SK-N-SH treated with all-trans-retinoic acid at 6 μM for 48 hours (cell line): Measurements from ENCODE around the gene HOXD8.

Experiments used
- ATAC-seq: fragments of 200-7000 bp; cut with Tn5 transposase; 3 replicates; pipeline ENCODE4 v1.9.1; 2020; ENCODE audit warnings: mild to moderate bottlenecking, moderate library complexity
- ARNTL ChIP-seq: fragments of 450-650 bp; formaldehyde crosslinking; IDR thresholded peaks from 2 replicates; pipeline ENCODE4 v1.5.0; 2020; ENCODE audit warnings: low read depth, mild to moderate bottlenecking, moderate library complexity, borderline replicate concordance
- BACH2 ChIP-seq: fragments of 250-450 bp; sonication (Bioruptor Pico); IDR thresholded peaks from 2 replicates; pipeline ENCODE4 v1.9.0; 2021; ENCODE audit warnings: mild to moderate bottlenecking, borderline replicate concordance
- CSDC2 ChIP-seq: fragments of 250-450 bp; sonication (Bioruptor Pico); IDR thresholded peaks from 2 replicates; pipeline ENCODE4 v1.5.0; 2020; ENCODE audit warnings: mild to moderate bottlenecking, moderate library complexity
- ESRRG ChIP-seq: fragments of 250-450 bp; sonication (Bioruptor Pico); IDR thresholded peaks from 2 replicates; pipeline ENCODE4 v1.6.1; 2021; ENCODE audit warnings: mild to moderate bottlenecking
- ISL1 ChIP-seq: fragments of 250-450 bp; sonication (Bioruptor Pico); IDR thresholded peaks from 2 replicates; pipeline ENCODE4 v2.1.2; 2022; ENCODE audit warnings: mild to moderate bottlenecking, moderate library complexity
- PPARA ChIP-seq: fragments of 250-450 bp; sonication (Bioruptor Pico); IDR thresholded peaks from 2 replicates; pipeline ENCODE4 v1.5.0; 2020; ENCODE audit warnings: mild to moderate bottlenecking, borderline replicate concordance
- TOX ChIP-seq: fragments of 250-450 bp; sonication (Bioruptor Pico); IDR thresholded peaks from 2 replicates; pipeline ENCODE4 v1.8.0; 2021; ENCODE audit warnings: mild to moderate bottlenecking, moderate library complexity, borderline replicate concordance
- ZFP3 ChIP-seq: fragments of 250-450 bp; sonication (Bioruptor Pico); IDR thresholded peaks from 2 replicates; pipeline ENCODE4 v1.5.0; 2020; ENCODE audit warnings: mild to moderate bottlenecking, moderate library complexity
- ZFP30 ChIP-seq: fragments of 450-650 bp; formaldehyde crosslinking; IDR thresholded peaks from 2 replicates; pipeline ENCODE4 v1.5.0; 2022; ENCODE audit warnings: mild to moderate bottlenecking, moderate library complexity
- ZNF8 ChIP-seq: fragments of 450-650 bp; formaldehyde crosslinking; IDR thresholded peaks from 2 replicates; pipeline ENCODE4 v1.5.0; 2020; ENCODE audit warnings: mild to moderate bottlenecking, moderate library complexity
- TF ChIP-seq, protein P1 (sequence below): fragments of 250-450 bp; sonication (Bioruptor Pico); IDR thresholded peaks from 2 replicates; pipeline ENCODE4 v1.8.0; 2020; ENCODE audit warnings: mild to moderate bottlenecking, moderate library complexity, borderline replicate concordance
- TF ChIP-seq, protein P2 (sequence below): fragments of 250-450 bp; sonication (Bioruptor Pico); IDR thresholded peaks from 2 replicates; pipeline ENCODE4 v1.5.1; 2021; ENCODE audit warnings: mild to moderate bottlenecking, moderate library complexity
- TF ChIP-seq, protein P3 (sequence below): fragments of 250-450 bp; sonication (Bioruptor Pico); IDR thresholded peaks from 2 replicates; pipeline ENCODE4 v1.5.0; 2020; ENCODE audit warnings: mild to moderate bottlenecking, moderate library complexity
- TF ChIP-seq, protein P4 (sequence below): fragments of 250-450 bp; sonication (Bioruptor Pico); IDR thresholded peaks from 2 replicates; pipeline ENCODE4 v1.8.0; 2021; ENCODE audit warnings: low read depth, mild to moderate bottlenecking, moderate library complexity, borderline replicate concordance
- TF ChIP-seq, protein P5 (sequence below): fragments of 250-450 bp; sonication (Bioruptor Pico); IDR thresholded peaks from 2 replicates; pipeline ENCODE4 v1.5.1; 2020; ENCODE audit warnings: low read depth, mild to moderate bottlenecking, moderate library complexity

HOXD8 gene

DNA sequence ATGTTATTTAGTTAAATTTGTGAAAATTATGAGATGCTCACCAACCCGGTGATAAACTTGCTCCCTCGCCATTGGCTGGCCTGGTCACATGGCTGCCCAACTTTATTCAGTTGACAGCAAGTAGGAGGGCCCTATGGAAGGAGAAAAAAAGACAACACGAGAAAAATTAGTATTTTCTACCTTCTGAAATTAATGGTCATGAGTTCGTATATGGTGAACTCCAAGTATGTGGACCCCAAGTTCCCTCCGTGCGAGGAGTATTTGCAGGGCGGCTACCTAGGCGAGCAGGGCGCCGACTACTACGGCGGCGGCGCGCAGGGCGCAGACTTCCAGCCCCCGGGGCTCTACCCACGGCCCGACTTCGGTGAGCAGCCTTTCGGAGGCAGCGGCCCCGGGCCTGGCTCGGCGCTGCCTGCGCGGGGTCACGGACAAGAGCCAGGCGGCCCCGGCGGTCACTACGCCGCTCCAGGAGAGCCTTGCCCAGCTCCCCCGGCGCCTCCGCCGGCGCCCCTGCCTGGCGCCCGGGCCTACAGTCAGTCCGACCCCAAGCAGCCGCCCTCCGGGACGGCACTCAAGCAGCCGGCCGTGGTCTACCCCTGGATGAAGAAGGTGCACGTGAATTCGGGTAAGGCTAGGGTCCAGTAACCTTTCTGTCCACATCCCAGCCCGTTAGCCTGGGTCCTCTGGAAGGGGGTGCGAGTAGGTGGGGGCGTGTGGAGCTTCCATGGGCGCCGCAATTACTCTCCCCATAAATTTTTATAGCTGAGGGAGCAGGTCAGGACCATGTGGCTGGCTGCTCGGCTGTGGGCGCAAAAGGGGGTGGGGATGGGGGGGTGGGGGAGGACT lies 22.2 kb downstream of the HOXD8 start, which contains the start of gene HOXD4 (continued):
- TF ChIP-seq, protein P1, sequence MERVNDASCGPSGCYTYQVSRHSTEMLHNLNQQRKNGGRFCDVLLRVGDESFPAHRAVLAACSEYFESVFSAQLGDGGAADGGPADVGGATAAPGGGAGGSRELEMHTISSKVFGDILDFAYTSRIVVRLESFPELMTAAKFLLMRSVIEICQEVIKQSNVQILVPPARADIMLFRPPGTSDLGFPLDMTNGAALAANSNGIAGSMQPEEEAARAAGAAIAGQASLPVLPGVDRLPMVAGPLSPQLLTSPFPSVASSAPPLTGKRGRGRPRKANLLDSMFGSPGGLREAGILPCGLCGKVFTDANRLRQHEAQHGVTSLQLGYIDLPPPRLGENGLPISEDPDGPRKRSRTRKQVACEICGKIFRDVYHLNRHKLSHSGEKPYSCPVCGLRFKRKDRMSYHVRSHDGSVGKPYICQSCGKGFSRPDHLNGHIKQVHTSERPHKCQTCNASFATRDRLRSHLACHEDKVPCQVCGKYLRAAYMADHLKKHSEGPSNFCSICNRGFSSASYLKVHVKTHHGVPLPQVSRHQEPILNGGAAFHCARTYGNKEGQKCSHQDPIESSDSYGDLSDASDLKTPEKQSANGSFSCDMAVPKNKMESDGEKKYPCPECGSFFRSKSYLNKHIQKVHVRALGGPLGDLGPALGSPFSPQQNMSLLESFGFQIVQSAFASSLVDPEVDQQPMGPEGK (CRISPR knock-in tag): no peak
- TF ChIP-seq ARNTL (CRISPR knock-in tag) (no peak), CSDC2 (CRISPR knock-in tag) (no peak)
- TF ChIP-seq, protein P2, sequence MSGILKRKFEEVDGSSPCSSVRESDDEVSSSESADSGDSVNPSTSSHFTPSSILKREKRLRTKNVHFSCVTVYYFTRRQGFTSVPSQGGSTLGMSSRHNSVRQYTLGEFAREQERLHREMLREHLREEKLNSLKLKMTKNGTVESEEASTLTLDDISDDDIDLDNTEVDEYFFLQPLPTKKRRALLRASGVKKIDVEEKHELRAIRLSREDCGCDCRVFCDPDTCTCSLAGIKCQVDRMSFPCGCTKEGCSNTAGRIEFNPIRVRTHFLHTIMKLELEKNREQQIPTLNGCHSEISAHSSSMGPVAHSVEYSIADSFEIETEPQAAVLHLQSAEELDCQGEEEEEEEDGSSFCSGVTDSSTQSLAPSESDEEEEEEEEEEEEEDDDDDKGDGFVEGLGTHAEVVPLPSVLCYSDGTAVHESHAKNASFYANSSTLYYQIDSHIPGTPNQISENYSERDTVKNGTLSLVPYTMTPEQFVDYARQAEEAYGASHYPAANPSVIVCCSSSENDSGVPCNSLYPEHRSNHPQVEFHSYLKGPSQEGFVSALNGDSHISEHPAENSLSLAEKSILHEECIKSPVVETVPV: no peak

DNA sequence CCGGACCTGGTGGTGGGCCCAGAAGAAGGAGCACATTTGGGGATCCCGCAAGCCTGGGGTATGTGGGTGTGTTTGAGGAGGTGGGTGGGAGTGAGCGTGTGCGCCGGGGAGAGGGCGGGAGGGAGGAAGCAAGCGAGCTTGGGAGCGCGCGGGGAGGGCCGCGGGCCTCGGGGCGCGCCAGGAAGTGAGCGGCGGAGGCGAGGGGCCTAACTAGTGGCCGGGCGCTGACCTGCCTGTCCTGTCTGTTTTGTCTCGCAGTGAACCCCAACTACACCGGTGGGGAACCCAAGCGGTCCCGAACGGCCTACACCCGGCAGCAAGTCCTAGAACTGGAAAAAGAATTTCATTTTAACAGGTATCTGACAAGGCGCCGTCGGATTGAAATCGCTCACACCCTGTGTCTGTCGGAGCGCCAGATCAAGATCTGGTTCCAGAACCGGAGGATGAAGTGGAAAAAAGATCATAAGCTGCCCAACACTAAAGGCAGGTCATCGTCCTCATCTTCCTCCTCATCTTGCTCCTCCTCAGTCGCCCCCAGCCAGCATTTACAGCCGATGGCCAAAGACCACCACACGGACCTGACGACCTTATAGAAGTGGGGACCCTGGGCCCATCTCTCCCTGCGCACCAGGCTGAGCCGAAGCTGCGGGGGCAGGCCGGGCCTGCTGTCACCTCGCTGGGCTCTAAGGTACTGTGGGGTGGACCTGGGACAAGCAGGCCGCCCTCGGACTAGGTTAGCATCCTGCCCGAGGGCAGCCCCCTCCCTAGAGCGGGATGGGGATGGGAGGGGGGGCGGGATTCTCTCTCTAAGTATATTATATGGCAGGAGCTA lies 23.1 kb downstream of the HOXD8 start:
- ATAC-seq: no peak
- TF ChIP-seq TOX (CRISPR knock-in tag): no peak
- TF ChIP-seq, protein P3, sequence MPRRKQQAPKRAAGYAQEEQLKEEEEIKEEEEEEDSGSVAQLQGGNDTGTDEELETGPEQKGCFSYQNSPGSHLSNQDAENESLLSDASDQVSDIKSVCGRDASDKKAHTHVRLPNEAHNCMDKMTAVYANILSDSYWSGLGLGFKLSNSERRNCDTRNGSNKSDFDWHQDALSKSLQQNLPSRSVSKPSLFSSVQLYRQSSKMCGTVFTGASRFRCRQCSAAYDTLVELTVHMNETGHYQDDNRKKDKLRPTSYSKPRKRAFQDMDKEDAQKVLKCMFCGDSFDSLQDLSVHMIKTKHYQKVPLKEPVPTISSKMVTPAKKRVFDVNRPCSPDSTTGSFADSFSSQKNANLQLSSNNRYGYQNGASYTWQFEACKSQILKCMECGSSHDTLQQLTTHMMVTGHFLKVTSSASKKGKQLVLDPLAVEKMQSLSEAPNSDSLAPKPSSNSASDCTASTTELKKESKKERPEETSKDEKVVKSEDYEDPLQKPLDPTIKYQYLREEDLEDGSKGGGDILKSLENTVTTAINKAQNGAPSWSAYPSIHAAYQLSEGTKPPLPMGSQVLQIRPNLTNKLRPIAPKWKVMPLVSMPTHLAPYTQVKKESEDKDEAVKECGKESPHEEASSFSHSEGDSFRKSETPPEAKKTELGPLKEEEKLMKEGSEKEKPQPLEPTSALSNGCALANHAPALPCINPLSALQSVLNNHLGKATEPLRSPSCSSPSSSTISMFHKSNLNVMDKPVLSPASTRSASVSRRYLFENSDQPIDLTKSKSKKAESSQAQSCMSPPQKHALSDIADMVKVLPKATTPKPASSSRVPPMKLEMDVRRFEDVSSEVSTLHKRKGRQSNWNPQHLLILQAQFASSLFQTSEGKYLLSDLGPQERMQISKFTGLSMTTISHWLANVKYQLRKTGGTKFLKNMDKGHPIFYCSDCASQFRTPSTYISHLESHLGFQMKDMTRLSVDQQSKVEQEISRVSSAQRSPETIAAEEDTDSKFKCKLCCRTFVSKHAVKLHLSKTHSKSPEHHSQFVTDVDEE (CRISPR knock-in tag): no peak
- TF ChIP-seq, protein P1 (CRISPR knock-in tag): no peak

DNA sequence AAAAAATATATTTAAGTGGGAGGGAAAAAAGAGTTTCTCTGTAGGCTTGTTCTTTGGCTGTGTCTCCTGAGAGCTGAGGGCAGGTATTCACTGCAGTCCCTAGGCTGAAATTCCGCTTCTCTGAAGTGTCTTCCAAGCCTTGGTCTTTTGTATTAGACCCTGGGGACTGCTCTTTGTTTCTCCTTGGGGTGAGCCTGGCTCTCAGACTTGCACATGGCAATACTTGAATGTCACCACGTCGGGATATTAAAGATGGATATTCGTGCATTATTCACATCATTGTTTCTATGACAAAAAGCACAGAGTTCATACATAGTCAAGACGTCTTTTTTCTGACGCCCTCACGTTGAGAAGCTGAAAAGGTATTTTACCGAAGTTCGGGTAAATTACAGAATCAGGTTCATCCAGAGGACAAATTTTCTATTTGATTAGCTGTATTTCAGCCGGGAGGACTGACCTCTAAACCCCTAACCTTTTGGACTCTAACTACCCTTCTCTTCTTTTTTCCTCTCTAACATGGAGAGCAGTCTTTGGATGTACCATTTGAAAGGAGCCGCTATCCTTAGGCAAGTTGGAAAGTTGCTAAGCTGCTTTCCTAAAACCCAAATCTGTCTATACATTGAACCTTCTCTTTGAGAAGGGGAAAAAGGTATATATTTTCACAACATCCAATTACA lies 25.2 kb downstream of the HOXD8 start:
- TF ChIP-seq ZFP30 (CRISPR knock-in tag) (no peak), ESRRG (CRISPR knock-in tag) (no peak), BACH2 (CRISPR knock-in tag) (no peak), ISL1 (CRISPR knock-in tag) (no peak), ZFP3 (CRISPR knock-in tag) (no peak), PPARA (CRISPR knock-in tag) (no peak), TOX (CRISPR knock-in tag) (no peak), ZNF8 (no peak)
- TF ChIP-seq, protein P2: no peak
- TF ChIP-seq, protein P4, sequence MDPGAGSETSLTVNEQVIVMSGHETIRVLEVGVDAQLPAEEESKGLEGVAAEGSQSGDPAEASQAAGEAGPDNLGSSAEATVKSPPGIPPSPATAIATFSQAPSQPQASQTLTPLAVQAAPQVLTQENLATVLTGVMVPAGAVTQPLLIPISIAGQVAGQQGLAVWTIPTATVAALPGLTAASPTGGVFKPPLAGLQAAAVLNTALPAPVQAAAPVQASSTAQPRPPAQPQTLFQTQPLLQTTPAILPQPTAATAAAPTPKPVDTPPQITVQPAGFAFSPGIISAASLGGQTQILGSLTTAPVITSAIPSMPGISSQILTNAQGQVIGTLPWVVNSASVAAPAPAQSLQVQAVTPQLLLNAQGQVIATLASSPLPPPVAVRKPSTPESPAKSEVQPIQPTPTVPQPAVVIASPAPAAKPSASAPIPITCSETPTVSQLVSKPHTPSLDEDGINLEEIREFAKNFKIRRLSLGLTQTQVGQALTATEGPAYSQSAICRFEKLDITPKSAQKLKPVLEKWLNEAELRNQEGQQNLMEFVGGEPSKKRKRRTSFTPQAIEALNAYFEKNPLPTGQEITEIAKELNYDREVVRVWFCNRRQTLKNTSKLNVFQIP (CRISPR knock-in tag): no peak
- TF ChIP-seq, protein P5, sequence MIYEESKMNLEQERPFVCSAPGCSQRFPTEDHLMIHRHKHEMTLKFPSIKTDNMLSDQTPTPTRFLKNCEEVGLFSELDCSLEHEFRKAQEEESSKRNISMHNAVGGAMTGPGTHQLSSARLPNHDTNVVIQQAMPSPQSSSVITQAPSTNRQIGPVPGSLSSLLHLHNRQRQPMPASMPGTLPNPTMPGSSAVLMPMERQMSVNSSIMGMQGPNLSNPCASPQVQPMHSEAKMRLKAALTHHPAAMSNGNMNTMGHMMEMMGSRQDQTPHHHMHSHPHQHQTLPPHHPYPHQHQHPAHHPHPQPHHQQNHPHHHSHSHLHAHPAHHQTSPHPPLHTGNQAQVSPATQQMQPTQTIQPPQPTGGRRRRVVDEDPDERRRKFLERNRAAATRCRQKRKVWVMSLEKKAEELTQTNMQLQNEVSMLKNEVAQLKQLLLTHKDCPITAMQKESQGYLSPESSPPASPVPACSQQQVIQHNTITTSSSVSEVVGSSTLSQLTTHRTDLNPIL (CRISPR knock-in tag): no peak
- ATAC-seq: no peak
